Measurements from ENCODE around the gene SNX30. TPM values are rescaled to one million over a fixed set of nuclear protein-coding genes. Genes with fewer than 3 reads are reported as not detected.

SNX30 gene
- total RNA-seq, 1 donor from 2014 or later = 5.0 TPM

Other genes with a start within 250 kb of the SNX30 start
- gene INIP, start 32.6 kb upstream of the SNX30 start, total RNA-seq = 17.0 TPM
- gene SLC46A2, start 140.1 kb downstream of the SNX30 start, total RNA-seq = not detected